HAP-1 (cell line): ENCODE data around the gene TMEM120A.

Experiments
- DNase-seq, 2 experiments: peaks; one replicate each; pipeline ENCODE4 v3.0.0-alpha.2; 2016 to 2020; ENCODE audit warnings: low spot score in 2 of 2
- H3K27me3 ChIP-seq: fragments of 250-450 bp; sonication (Bioruptor Pico); 2 replicates; pipeline ENCODE4 v1.5.1; 2020; ENCODE audit warnings: low read depth, mild to moderate bottlenecking, moderate library complexity
- H3K36me3 ChIP-seq: fragments of 250-450 bp; sonication (Bioruptor Pico); replicated peaks from 2 replicates; pipeline ENCODE4 v1.5.1; 2020; ENCODE audit warnings: mild to moderate bottlenecking
- H3K4me1 ChIP-seq: fragments of 250-450 bp; sonication (Bioruptor Pico); 2 replicates; pipeline ENCODE4 v1.5.1; 2020; ENCODE audit warnings: mild to moderate bottlenecking
- H3K4me3 ChIP-seq: fragments of 250-450 bp; sonication (Bioruptor Pico); 2 replicates; pipeline ENCODE4 v1.5.1; 2020; ENCODE audit warnings: mild to moderate bottlenecking, moderate library complexity
- H3K9me3 ChIP-seq: fragments of 250-450 bp; sonication (Bioruptor Pico); 2 replicates; pipeline ENCODE4 v1.5.1; 2020; ENCODE audit warnings: mild to moderate bottlenecking, moderate library complexity
- in situ Hi-C: fragments of 300-500 bp; cut with MboI; formaldehyde crosslinking; loops from 3 replicates; pipeline ENCODE4 v1.14.3; 2020; ENCODE audit warnings: low sequenced_read_pairs, inconsistent platforms, mixed read lengths

Gene TMEM120A

DNA sequence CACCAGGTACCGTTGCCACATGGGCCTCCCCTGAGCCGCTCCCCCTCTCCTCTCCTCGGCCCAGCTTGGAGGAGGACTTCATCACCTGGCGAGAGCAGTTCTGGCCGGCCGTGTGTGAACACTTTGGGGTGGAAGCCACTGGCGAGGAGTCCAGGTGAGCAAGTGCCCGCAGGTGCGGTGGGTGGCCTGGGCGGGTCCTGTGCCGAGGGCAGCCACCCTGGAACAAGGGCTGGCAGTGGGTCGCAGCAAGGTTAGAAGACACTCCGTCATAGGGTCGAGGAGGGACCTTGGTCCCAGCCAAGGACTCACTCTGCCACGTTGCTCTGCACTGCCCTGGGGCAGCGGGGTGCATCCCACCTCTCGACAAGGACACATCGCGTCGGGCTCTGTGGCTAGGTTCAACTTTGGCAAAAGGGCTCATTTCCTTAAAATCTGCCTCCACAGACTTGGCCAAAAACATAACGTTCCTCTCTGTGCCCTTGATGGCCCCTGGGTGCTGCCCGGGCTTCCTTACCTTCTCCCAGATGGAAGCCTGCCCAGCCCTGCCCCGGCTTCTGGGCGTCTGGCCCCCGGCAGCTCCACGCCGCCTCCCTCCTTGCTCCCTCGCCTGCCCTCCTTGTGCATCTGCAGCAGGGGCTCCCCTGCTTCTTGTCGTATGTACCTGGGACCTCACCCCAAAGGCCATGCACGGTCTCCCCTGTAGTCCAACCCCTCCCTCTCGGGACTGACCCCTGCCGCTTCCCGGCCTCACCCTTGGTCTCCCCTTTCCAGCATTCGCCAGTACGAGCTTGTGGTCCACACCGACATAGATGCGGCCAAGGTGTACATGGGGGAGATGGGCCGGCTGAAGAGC, 12.7 kb downstream of the TMEM120A start:
- H3K4me3 ChIP-seq, result no peak overlapping the region
- H3K4me1 ChIP-seq, result no peaks in the 10 kb centered on the region
- no peaks in the 10 kb centered on the region for H3K27me3 ChIP-seq
- DNase-seq, result no peak
- H3K9me3 ChIP-seq, result no peaks in the 10 kb centered on the region
- in situ Hi-C loops, result no loop called here
- H3K36me3 ChIP-seq, result peaks cover 52% of the 10 kb centered on the region

DNA sequence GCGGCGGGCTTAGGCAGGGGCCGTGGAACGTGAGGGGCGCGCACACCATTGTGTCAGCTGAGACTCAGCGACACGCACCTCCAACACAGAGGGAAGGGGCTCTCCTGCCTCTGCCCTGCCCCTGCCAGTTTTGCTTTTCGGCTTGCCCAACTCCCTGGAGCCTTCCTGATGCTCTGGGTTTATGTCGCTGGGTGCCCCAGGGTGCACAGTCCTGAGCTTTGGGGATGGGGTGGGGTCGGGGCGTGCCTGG, 13.3 kb downstream of the TMEM120A start:
- in situ Hi-C loops, result no loop called here
- Histone ChIP-seq H3K4me1 (no peaks in the 10 kb centered on the region), H3K4me3 (no peak overlapping the region), H3K9me3 (no peaks in the 10 kb centered on the region), H3K27me3 (no peaks in the 10 kb centered on the region), H3K36me3 (peaks cover 48% of the 10 kb centered on the region)
- no peak for DNase-seq

DNA sequence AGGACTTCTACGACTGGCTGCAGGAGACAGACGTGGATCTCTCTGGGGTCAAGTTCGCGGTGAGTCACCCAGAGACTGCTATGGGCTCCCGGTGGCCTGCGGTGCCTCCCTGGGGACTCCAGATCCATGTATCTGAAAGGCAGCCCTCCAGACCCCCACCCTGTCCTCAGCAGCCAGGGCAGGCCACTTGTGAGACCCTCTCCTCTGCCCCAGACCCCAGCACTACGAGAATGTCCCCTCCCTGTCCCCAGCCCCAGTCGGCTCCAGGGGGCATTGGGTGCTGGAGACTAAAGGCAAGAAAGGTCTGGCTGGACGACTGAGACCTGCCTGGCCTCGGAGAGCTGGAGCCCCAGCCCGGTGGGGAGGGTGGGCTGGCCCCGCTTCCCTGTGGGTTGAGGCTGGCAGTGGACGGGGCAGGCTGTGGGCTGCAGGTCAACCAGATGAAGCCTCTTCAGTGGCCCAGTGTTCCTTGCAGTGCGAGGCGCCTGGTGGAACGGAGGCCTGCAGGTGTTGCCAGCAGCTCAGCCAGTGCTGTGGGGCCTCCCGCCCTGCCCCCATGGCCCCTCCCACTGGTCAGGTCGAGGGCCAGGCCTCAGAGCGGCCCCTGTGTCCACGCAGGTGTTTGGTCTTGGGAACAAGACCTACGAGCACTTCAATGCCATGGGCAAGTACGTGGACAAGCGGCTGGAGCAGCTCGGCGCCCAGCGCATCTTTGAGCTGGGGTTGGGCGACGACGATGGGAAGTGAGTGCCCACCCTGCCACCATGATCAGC, 13.8 kb downstream of the TMEM120A start:
- Histone ChIP-seq H3K4me1 (no peaks in the 10 kb centered on the region), H3K27me3 (no peaks in the 10 kb centered on the region), H3K4me3 (no peak overlapping the region), H3K36me3 (peaks cover 42% of the 10 kb centered on the region), H3K9me3 (no peaks in the 10 kb centered on the region)
- DNase-seq, result no peak
- in situ Hi-C loops, result no loop called here

DNA sequence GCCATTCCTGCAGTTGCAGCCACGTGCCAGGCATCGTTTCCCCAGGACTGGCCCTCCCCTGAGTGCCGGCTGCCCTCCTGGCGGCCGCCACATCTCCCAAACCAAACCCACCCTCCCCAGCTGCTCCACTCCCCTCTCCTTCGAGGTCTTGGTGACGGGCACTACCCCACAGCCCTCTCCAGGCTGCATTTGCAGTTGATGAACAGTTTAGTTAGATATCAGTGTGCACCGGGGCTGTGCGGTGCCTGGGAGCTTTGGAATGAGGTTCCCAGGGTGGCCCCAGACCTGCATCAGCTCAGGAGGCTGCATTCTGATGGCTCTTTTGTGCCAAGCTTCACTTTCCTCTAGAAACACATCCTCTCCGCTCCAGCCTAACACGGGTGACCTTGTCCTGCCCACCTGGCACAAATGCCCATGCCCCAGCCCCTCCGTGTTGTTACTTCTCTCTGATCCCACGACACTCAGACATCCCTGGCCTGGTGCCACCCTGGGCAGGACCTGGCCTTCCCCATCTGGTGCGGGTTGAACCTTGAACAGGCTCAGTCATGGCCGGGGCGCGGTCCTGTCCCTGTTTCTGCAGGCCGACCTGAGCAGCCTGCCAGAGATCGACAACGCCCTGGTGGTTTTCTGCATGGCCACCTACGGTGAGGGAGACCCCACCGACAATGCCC, 14.5 kb downstream of the TMEM120A start:
- in situ Hi-C loops, result no loop called here
- Histone ChIP-seq H3K9me3 (no peaks in the 10 kb centered on the region), H3K4me1 (no peaks in the 10 kb centered on the region), H3K36me3 (peaks cover 35% of the 10 kb centered on the region), H3K27me3 (no peaks in the 10 kb centered on the region), H3K4me3 (no peak overlapping the region)
- no peak for DNase-seq

DNA sequence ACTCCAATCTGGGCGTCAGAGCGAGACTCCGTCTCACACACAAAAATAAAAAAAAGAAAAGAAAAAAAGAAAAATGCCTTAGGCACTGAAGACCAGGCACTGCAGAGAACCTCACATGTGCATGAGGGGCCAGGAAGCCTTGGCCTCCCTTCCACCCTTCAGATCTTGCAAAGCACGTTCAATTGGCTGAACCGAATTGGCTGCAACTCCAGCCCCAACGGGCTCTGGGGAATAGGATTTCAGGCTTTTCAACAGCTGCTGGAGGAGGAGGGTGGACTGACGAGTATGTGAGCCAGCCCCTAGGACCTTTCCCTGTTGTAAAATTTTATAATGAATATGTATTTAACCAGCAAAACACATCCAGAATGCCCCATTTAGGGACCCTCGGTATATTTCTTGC, 16.7 kb downstream of the TMEM120A start:
- H3K36me3 ChIP-seq, result peaks cover 23% of the 10 kb centered on the region
- H3K27me3 ChIP-seq, result no peaks in the 10 kb centered on the region
- in situ Hi-C loops, result no loop called here
- DNase-seq, result no peak
- H3K9me3 ChIP-seq, result no peaks in the 10 kb centered on the region
- H3K4me3 ChIP-seq, result no peak overlapping the region
- no peaks in the 10 kb centered on the region for H3K4me1 ChIP-seq

DNA sequence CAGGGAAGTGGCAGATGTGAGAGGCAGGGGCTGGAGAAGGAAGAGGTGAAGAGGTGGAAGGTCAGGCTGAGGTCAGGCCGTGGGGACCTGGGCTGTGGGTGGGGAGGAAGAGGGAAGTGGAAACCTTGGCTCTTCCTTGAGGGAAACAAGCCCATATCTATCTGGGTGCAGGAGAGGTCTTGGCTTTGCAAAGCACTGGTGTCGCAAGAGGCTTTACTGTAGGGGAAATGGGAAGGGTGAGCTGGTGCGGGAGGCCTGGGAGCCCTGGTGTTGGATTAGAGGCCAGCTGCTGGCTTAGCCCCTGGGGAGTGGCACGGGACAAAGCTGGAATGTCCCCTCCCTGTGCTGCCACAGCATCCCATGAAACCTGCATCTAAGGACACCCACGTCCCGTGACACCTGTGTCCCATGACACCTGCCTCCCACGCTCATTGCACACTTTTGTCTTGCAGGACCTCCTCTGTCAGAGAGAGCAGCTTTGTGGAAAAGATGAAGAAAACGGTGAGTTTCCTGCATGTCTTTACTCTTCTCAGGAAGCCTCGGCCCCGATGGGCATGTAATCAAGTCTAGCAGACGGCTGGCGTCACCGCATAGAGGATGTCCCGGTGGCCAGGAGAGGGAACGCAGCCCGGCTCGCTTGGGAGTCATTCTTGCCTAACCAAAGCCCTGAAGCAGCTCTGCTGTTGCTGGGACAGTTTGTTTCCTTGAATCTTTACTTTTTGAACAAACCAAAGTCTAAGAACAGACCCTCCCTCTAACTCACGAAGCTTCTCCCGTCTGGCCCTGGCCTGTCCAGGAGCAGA, 22.2 kb downstream of the TMEM120A start:
- Histone ChIP-seq H3K4me3 (no peak overlapping the region), H3K9me3 (no peaks in the 10 kb centered on the region), H3K4me1 (no peaks in the 10 kb centered on the region), H3K36me3 (peaks cover 9% of the 10 kb centered on the region), H3K27me3 (no peaks in the 10 kb centered on the region)
- in situ Hi-C loops, result no loop called here
- DNase-seq, result no peak

DNA sequence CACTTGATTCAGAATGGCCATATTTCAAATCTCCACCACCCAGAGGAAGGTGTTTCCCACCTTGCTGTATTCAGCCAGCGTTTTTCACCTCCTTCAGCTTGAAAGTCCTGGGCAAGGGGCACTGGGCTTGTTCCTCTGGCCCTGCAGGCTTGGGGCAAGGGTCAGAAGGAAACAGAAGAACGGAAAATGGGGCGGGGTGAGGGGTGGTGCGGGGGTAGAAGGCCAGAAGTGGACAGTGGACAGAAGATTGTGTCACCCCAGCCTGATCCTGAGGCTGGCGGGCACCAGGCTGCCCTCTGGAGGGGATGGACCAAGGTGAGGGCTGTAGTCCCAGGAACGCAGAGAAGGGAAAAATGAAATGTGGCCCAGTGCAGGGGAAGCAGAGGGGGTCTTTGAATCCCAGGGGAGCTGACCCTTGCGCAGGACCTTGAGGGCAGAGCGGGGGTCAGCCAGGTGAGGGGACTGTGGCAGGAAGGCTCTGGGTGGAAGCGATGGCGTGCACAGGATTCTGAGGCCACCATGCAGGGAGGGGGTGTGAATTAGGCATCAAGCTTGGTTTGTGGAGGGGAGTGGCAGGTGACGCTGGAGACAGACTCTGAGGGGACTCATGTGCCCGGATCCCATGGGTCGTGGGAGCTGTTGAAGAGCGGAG, 23.0 kb downstream of the TMEM120A start:
- no peaks in the 10 kb centered on the region for H3K4me1 ChIP-seq
- H3K4me3 ChIP-seq, result no peak overlapping the region
- peaks cover 9% of the 10 kb centered on the region for H3K36me3 ChIP-seq
- H3K9me3 ChIP-seq, result no peaks in the 10 kb centered on the region
- no peak for DNase-seq
- H3K27me3 ChIP-seq, result no peaks in the 10 kb centered on the region
- in situ Hi-C loops, result no loop called here

DNA sequence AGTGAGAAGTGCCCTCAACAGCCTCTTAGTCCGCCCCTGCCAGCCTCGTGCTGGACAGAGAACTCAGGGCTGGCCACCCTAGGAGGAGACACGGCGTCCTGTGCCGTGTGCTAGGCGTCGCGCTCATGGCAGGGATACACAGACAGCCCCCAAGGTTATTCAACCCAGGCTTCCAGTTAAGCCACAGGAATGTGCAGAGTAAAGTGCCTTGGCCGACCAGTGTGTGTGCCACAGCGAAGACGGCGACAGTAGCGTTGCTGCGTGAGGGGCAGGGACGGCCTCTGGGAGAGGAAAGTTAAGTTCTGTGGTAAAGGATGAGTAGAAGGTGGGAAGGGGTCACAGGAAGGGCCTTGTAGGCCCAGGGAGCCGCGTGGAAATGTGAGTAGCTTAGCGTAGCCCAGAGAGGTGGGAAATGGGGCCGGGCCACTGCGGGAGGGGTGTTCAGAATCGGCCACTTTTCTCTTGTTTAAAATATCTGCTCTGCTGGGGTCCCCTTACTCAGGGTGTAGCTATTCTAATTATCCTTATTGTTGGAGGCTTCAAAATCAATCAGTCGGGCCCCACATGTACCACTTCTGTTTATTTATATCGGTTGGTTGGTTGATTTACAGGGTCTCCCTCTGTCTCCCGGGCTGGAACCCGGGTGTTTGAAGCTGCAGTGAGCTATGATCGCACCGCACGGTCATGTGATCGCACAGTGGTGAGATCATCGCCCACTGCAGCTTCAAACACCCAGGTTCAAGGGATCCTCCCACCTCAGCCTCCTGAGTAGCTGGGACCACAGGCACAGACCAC, 24.5 kb downstream of the TMEM120A start:
- Histone ChIP-seq H3K36me3 (peaks cover 9% of the 10 kb centered on the region), H3K9me3 (no peaks in the 10 kb centered on the region), H3K4me1 (no peaks in the 10 kb centered on the region), H3K4me3 (no peak overlapping the region), H3K27me3 (no peaks in the 10 kb centered on the region)
- no peak for DNase-seq
- in situ Hi-C loops, result no loop called here

DNA sequence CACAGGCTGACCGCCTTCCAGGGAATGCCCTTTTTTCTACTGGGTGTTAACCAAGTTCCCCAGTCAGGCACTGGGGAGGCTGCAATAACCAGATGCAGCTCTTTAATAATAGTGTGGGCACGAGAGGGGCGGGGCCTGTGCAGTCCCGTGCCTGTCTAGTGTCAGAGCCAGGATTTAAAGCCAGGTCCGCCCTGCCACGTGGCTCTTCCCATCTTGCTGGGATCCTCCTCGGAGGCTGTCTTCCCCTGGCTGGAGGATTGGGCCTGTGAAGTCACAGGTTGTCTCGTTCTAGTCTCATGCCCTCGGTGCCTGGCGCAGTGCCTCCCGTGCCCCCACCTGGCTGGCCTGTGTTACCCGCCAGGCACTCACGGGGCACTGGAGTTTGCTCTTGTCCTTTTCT, 25.2 kb downstream of the TMEM120A start:
- Histone ChIP-seq H3K4me3 (no peak overlapping the region), H3K36me3 (peaks cover 9% of the 10 kb centered on the region), H3K9me3 (no peaks in the 10 kb centered on the region), H3K27me3 (no peaks in the 10 kb centered on the region), H3K4me1 (no peaks in the 10 kb centered on the region)
- in situ Hi-C loops, result no loop called here
- no peak for DNase-seq

DNA sequence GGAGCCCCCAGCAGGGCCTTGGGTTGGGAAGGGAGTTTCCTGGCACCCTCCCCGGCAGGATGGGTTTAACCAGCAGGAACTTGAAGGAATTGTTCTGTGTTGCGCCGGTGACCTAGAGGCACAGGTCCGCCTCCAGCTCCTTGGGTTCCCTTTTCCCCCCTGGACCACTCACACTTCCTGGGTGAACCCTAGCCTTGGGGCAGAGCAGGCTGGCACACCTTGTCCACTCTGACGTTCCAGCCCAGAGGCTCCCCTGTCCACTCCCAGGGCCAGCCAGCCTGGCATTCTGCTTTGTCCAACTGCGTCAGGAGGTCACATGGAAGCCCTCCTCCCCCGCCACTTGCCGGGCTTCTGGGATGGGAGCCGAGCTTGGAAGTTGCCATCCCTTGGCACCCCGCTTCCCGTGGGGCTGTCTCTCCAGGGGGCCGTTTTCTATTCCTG, 25.8 kb downstream of the TMEM120A start:
- Histone ChIP-seq H3K36me3 (peaks cover 9% of the 10 kb centered on the region), H3K4me3 (no peak overlapping the region), H3K27me3 (no peaks in the 10 kb centered on the region), H3K9me3 (no peaks in the 10 kb centered on the region), H3K4me1 (no peaks in the 10 kb centered on the region)
- DNase-seq, result no peak
- in situ Hi-C loops, result no loop called here

DNA sequence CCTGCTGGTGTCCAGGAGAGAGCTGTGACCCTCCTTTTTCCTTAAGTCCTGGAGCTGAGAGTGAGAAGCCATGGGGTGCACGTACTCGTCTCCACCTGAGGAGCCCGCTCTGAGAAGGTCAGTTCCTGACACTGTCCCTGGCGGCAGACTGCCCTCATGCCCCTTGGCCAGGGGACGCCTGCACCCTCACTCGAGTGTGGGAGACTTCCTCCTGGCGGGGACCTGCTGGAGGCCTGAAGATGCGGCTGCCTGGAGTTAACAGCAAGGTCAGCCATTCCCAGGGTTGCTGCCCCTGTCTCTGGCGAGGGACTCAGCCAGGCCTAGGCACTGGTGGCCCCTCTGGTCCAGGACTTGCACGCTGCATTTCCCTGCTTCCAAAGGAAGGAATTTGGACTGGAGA, 26.4 kb downstream of the TMEM120A start:
- Histone ChIP-seq H3K9me3 (no peaks in the 10 kb centered on the region), H3K4me3 (no peak overlapping the region), H3K27me3 (no peaks in the 10 kb centered on the region), H3K36me3 (peaks cover 9% of the 10 kb centered on the region), H3K4me1 (no peaks in the 10 kb centered on the region)
- no peak for DNase-seq
- in situ Hi-C loops, result no loop called here

DNA sequence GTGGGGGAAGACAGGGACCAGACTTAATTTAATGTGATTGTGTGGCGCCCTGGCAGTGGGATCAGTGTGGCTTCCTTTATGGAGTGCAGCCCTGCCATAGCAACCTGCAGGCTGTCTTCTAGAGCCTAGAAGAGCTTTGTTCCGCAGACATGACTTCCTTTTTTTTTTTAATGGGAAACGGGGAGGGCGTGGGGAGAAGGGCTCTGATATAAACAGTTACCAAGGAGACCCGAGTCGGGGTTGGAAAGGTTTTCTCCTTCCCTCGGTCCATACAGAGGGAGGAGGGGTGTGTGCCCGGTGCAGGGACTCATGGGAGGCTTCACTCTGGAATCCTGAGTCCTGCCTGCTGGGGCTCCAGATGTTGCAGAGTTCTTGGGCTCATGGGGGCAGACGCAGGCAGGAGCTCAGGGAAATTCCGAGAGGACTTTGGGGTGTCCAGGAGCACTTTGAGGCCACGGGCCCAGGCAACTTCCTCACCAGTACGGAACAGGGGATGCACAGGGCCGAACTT, 26.9 kb downstream of the TMEM120A start:
- in situ Hi-C loops, result no loop called here
- no peak for DNase-seq

More for the DNA sequence above, 26.9 kb downstream of the TMEM120A start:
- Histone ChIP-seq H3K36me3 (peaks cover 5% of the 10 kb centered on the region), H3K4me1 (no peaks in the 10 kb centered on the region), H3K27me3 (no peaks in the 10 kb centered on the region), H3K4me3 (no peak overlapping the region), H3K9me3 (no peaks in the 10 kb centered on the region)
